Progenitor cell of endocrine pancreas (in vitro differentiated cells): ENCODE results near the gene FANCC. TPM values are rescaled to one million over a fixed set of nuclear protein-coding genes. Genes with fewer than 3 reads are reported as not detected.
"Not testable (repeated sequence)": the region's sequence is repeated elsewhere in the genome, so short reads cannot be mapped to it uniquely, and the experiment has no call there.

Experiments used
- DNase-seq: peaks from one replicate; pipeline ENCODE4 v3.0.0; 2021; ENCODE audit warnings: low spot score; ENCODE audit not compliant: unreplicated experiment
- H3K27ac Mint-ChIP-seq: 2 replicates; pipeline ENCODE4 v1.8.0; 2021; ENCODE audit warnings: mild to moderate bottlenecking, moderate library complexity, mixed read lengths
- H3K27me3 Mint-ChIP-seq: 2 replicates; pipeline ENCODE4 v1.8.0; 2021; ENCODE audit warnings: mixed read lengths
- H3K36me3 Mint-ChIP-seq: 2 replicates; pipeline ENCODE4 v1.8.0; 2022; ENCODE audit warnings: mixed read lengths; ENCODE audit not compliant: insufficient read depth
- H3K4me1 Mint-ChIP-seq: 2 replicates; pipeline ENCODE4 v1.8.0; 2021; ENCODE audit warnings: low read depth, mixed read lengths
- H3K4me3 Mint-ChIP-seq: 2 replicates; pipeline ENCODE4 v1.8.0; 2021; ENCODE audit warnings: low read depth, mild to moderate bottlenecking, moderate library complexity, mixed read lengths
- H3K9me3 Mint-ChIP-seq: 2 replicates; pipeline ENCODE4 v1.8.0; 2021; ENCODE audit warnings: low read depth, mixed read lengths
- total RNA-seq: library from RNA; stranded (reverse); gene quantifications from 2 replicates; pipeline ENCODE4 v1.2.1, GENCODE V29; 2021
- TF ChIP-seq, protein P1 (sequence below): fragments of 200-600 bp; sonication (generic); IDR thresholded peaks from one replicate; pipeline ENCODE4 v1.5.0; 2021; ENCODE audit warnings: antibody characterized with exemption, mild to moderate bottlenecking; ENCODE audit not compliant: unreplicated experiment

The FANCC gene
- total RNA-seq, 1 donor from 2014 or later = 28.9 TPM

DNA sequence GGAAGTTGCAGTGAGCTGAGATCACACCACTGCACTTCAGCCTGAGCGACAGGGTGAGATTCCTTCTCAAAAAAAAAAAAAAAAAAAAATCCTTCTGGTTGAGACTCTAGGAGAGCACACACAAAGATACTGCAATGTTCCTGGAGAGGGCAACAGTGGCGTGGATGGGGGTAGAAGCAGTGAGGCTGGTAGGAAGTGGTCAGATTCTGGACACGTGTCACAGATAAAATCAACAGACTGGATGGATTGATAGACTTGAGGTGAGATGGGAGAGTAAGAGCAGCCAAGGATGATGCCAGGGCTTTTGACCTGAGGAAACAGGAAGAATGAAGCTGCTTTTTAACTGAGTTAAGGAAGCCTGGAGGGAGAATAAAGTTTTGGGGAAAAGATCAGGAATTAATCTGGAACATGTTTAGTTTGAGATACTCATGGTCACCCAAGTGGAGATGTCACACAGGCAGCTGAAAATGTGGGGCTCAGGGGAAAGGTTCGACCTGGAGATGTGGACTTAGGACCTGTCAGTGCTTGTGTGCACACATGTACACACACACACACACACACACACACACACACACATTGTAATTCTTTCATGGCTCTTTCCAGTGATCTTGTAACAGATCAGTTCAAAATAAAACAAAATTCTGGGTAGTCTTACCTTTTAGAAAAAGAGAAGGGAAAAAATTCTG, 88.1 kb downstream of the FANCC start:
- Mint-ChIP-seq H3K27me3 (no peaks in the 10 kb centered on the region), H3K4me3 (no peak overlapping the region), H3K4me1 (peaks cover 13% of the 10 kb centered on the region), H3K36me3 (peaks cover 13% of the 10 kb centered on the region), H3K27ac (no peak overlapping the region), H3K9me3 (peaks cover 3% of the 10 kb centered on the region)
- TF ChIP-seq, protein P1, sequence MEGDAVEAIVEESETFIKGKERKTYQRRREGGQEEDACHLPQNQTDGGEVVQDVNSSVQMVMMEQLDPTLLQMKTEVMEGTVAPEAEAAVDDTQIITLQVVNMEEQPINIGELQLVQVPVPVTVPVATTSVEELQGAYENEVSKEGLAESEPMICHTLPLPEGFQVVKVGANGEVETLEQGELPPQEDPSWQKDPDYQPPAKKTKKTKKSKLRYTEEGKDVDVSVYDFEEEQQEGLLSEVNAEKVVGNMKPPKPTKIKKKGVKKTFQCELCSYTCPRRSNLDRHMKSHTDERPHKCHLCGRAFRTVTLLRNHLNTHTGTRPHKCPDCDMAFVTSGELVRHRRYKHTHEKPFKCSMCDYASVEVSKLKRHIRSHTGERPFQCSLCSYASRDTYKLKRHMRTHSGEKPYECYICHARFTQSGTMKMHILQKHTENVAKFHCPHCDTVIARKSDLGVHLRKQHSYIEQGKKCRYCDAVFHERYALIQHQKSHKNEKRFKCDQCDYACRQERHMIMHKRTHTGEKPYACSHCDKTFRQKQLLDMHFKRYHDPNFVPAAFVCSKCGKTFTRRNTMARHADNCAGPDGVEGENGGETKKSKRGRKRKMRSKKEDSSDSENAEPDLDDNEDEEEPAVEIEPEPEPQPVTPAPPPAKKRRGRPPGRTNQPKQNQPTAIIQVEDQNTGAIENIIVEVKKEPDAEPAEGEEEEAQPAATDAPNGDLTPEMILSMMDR = no peak
- DNase-seq = no peak

DNA sequence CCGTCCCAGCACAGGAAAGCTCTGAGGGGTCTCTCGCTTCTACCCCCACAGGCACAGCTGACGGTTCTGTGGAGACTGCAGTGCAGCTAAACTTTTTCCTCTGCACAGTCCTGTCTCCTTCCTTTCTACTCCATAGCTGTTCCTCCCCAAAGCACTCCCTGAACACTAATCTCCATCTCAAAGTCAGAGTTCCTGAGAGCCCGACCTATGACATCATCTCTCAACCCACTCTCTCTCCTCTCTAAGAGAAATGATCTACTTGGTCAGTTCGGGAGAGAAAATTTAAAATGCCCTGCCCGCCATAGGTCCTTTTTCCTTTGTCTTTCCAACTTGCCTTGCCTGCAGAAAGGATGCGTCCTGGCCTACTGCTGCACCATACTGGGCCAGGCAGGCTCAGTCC, 90.6 kb downstream of the FANCC start:
- DNase-seq = no peak
- H3K36me3 Mint-ChIP-seq = peaks cover 13% of the 10 kb centered on the region
- TF ChIP-seq, protein P1 = no peak
- H3K9me3 Mint-ChIP-seq = peaks cover 3% of the 10 kb centered on the region
- H3K4me3 Mint-ChIP-seq = no peak overlapping the region
- peaks cover 14% of the 10 kb centered on the region for H3K4me1 Mint-ChIP-seq
- no peaks in the 10 kb centered on the region for H3K27me3 Mint-ChIP-seq
- H3K27ac Mint-ChIP-seq = no peak overlapping the region

DNA sequence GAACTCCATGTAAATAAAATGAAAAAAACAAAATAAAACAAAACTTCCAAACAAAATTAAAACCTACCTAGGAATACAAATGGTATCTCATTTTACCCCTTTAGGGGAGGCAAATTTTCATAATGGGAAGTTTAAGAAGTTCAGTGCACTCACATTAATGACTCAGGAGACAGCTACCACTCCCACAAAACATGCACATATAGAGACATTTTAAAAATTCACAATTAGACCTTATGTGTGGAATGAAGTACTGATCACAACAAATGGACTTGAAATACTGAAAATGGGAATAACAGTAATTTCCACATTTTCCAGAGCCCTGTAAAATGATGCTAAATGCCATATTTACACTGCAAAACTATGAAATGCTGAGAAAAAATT, 91.8 kb downstream of the FANCC start:
- peaks cover 3% of the 10 kb centered on the region for H3K9me3 Mint-ChIP-seq
- H3K27ac Mint-ChIP-seq = no peak overlapping the region

DNA sequence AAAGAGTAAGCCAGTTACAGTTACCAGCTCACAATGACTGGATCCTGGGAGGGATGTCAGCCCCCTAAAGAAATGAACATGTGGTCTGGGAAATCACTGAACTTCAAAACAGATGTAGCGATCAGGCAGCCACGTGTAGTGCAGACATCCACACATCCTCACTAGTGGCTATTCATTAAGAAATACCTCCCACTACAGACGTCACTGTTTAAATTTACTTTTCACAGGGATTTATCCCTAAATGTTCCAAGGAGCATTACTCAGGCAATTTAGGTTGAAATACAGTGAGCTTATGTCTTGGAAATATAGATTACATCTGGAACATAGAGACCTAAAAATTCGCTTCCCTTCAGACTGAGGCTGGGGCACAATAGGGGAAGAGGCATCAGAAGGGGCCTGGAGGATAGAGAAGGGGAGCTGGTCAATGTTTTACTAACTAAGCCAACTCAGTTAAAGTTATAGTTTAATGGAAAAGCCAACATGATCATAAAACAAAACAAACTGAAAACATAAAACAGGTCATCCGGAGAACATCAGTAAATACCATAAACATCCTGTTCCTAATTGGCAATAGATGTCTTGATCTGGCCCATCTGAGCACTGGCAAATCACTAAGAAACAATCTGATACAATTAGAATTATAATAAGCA, 92.3 kb downstream of the FANCC start:
- H3K27ac Mint-ChIP-seq = peak overlapping the region; percentile 11
- H3K9me3 Mint-ChIP-seq = no peaks in the 10 kb centered on the region
- no peak for DNase-seq
- peaks cover 7% of the 10 kb centered on the region for H3K36me3 Mint-ChIP-seq
- TF ChIP-seq, protein P1 = no peak
- H3K27me3 Mint-ChIP-seq = no peaks in the 10 kb centered on the region
- H3K4me1 Mint-ChIP-seq = peaks cover 14% of the 10 kb centered on the region
- H3K4me3 Mint-ChIP-seq = no peak overlapping the region

More for the DNA sequence above, 91.8 kb downstream of the FANCC start:
- H3K4me3 Mint-ChIP-seq = no peak overlapping the region
- no peak for DNase-seq
- peaks cover 14% of the 10 kb centered on the region for H3K4me1 Mint-ChIP-seq
- peaks cover 11% of the 10 kb centered on the region for H3K36me3 Mint-ChIP-seq
- H3K27me3 Mint-ChIP-seq = no peaks in the 10 kb centered on the region
- TF ChIP-seq, protein P1 = no peak

DNA sequence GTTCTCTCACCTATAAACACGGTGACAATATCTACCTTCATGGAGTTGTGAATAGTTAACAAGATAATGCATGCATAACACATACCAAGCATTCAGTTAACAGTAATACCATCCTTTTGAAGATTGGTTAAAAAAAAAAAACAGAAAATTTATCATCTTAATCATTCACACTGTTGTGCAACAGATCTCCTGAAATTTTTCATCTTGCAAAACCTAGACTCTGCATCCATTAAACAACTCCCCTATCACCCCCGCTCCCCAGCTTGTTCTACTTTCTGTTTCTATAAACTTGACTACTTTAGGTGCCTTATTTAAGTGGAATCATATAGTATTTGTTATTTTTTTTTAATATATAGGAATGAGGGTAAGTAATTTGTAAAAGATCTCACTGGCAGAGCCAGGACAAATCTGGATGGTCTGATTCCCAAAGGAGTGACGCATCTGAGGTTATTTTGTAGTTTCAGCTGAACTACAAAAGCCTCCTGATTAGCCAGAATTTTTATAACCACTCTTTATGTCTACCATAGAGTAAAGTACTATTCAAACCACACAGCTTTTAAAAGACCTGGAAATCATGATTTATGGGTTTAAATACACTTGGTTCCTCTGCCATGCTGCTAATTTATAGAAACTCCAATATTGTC, 93.0 kb downstream of the FANCC start:
- Mint-ChIP-seq H3K27me3 (no peaks in the 10 kb centered on the region), H3K4me3 (no peak overlapping the region), H3K36me3 (peaks cover 6% of the 10 kb centered on the region), H3K4me1 (peaks cover 14% of the 10 kb centered on the region), H3K9me3 (no peaks in the 10 kb centered on the region), H3K27ac (peak overlapping the region; percentile 11)
- DNase-seq = no peak
- TF ChIP-seq, protein P1 = no peak

DNA sequence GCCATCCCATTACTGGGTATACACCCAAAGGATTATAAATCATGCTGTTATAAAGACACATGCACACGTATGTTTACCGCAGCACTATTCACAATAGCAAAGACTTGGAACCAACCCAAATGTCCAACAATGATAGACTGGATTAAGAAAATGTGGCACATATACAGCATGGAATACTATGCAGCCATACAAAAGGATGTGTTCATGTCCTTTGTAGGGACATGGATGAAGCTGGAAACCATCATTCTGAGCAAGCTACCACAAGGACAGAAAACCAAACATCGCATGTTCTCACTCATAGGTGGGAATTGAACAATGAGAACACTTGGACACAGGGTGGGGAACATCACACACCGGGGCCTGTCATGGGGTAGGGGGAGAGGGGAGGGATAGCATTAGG, 97.2 kb downstream of the FANCC start:
- not testable (repeated sequence) for H3K36me3 Mint-ChIP-seq, H3K27ac Mint-ChIP-seq

More for the DNA sequence above, 97.2 kb downstream of the FANCC start:
- H3K4me3 Mint-ChIP-seq, H3K4me1 Mint-ChIP-seq, H3K27me3 Mint-ChIP-seq, H3K9me3 Mint-ChIP-seq, DNase-seq: not testable (repeated sequence)
